GM21423 (cell line): ENCODE results near the gene MRTFA.
"Not testable (repeated sequence)": the region's sequence is repeated elsewhere in the genome, so short reads cannot be mapped to it uniquely, and the experiment has no call there.

Experiments
- ATAC-seq: cut with Tn5 transposase; IDR thresholded peaks from one replicate; pipeline ENCODE4 v1.9.1; 2021; ENCODE audit warnings: mild to moderate bottlenecking, moderate library complexity; ENCODE audit not compliant: unreplicated experiment

The MRTFA gene

GRCh38 chr22:40403651-40404050 is 232.9 kb downstream of the MRTFA start:
- ATAC-seq, result no peak

GRCh38 chr22:40403141-40403540 is 233.4 kb downstream of the MRTFA start:
- ATAC-seq, result no peak

GRCh38 chr22:40401981-40402406 is 234.5 kb downstream of the MRTFA start:
- ATAC-seq, result no peak

- ATAC-seq, result no peak
Observed at GRCh38 chr22:40401532-40401931, 235.0 kb downstream of the MRTFA start.

DNA sequence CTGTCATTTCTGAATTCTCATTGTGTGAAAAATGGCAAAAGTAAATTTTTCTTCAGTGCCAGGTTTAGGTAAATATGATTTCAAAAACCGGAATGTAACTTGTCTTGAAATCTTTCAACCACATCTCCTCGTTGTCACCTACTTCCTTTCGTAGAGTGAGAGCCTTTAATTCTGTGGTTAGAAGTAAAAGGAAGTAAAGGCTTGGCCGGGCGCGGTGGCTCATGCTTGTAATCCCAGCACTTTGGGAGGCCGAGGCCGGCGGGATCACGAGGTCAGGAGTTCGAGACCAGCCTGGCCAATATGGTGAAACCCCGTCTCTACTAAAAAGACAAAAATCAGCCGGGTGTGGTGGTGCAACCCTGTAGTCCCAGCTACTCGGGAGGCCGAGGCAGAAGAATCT is 236.4 kb downstream of the MRTFA start:
- ATAC-seq, result no peak

- no peak for ATAC-seq
Observed at GRCh38 chr22:40399621-40400020, 236.9 kb downstream of the MRTFA start.

DNA sequence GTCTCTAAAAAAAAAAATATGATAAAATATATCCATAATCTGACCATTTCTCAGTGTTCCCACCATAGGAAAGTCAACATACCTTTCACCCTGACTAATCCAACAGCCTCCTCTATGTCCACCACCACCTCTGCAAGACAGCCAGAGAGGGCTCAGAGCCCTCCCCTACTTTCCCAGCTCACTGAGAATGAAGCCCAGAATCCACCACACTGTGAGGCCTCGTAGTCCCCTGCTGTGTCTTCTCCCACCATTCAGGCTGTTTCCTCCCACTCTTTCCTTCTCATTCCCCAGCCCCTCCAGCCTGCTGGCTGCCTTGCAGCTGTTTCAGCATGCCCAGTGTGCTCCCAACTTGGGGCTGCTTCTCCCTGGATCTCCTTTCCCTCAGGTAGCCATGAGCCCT is 239.1 kb downstream of the MRTFA start:
- ATAC-seq, result no peak

DNA sequence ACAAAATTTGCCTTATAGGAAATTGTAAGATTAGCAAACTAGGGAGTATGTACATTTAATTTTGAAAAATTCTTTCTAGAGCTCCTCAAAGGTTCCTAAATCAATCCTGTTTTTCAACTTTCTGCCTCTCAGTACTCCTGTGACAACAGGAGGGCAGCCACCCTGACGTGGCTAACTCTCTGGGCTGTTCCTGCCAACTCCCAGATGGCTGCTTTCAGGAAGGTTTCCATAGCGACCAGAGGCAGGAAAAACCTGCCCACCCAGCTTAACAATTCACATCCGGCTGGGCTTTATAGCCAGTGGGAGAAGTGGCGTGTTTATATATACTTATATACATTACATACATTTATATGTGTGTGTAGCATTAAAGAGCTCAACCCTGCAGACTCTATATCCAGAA is 239.6 kb downstream of the MRTFA start:
- ATAC-seq, result no peak

DNA sequence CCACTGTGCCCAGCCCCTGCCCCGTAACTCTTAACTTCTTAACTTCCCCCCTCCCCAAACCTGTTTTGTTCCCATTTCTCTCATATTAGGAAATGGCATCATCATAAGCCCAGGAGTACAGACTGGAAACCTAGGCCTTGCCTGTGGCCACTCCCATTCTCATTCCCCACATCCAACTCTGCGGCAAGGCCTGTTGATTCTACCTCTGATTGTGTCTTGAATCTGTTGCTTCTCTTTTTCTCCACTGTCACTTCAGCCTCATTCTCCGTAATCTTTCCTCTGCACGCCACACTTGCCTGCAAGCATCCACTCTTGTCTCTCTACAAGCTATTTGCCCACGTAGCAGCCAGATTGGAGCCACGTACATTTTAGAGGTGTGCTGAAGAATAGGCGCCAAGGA is 240.9 kb downstream of the MRTFA start:
- no peak for ATAC-seq

DNA sequence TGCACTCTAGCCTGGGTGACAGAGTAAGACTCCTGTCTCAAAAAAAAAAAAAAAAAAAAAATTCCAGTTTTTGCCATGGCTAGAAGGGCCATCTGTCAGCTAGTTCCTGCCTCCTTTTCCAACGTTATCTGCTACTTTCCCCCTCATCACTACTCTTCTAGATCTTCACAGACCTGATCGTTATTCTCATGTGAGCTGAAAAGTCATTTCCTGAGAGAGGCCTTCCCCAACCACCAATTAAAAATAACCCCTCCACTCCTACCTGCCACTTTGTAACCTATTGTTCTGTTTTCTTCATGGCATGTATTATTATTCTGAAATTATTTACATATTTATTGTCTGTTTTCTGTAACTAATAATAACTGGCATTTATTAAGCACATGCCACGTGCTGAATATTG is 241.9 kb downstream of the MRTFA start:
- no peak for ATAC-seq

DNA sequence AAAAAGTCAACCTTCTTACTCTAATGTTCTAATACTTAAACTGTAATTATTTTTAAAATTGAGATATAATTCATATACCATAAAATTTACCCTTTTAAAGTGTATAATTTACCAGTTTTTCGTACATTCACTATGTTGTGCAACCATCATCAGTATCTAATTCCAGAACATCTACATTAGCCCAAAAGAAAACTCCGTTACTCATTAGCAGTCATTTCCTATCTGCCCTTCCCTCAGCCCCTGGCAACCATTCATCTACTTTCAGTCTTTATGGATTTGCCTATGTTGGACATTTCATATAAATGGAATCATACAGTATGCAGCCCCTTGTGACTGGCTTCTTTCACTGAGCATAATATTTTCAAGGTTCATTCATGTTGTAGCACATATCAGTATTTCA is 243.9 kb downstream of the MRTFA start:
- ATAC-seq, result no peak

GRCh38 chr22:40391417-40391816 is 245.1 kb downstream of the MRTFA start:
- ATAC-seq, result no peak

- no peak for ATAC-seq
Observed at GRCh38 chr22:40388231-40388630, 248.3 kb downstream of the MRTFA start.

- no peak for ATAC-seq
Observed at GRCh38 chr22:40387746-40388145, 248.8 kb downstream of the MRTFA start.

DNA sequence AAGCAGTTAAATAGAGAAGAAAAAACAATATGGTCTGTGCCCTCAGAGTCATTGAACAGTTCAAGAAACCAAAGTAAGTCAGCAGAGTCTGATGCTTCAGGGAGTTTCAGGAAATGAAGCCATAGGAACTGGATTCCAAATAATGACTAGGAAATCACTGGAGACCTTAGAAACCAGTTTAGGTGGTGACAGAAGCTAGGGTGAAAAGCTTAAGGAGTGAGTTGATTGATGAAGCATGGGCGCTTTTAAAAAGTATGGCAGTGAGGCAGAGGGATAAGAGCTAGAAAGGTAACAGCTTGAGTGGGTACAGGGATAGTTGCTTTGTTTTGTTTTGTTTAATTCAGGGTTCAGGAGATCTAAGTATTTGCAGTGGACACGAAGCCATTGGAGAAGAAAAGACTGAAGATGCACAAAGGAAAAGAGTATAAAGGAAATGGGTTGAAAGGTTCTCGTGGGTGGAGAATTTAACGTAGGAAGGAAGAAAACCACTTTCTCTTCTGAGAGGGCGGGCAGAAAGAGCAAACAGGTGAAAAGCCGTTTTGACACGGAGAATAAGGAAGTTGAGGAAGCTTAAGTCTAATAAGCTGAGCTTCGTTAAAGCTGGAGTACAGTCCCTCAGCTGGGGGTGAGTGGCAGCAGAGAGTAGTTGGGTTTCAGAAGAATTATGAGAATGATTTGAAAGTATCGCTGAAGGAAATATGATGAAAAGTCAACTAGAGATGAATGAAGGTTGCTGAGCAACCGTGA is 251.3 kb downstream of the MRTFA start:
- no peak for ATAC-seq

DNA sequence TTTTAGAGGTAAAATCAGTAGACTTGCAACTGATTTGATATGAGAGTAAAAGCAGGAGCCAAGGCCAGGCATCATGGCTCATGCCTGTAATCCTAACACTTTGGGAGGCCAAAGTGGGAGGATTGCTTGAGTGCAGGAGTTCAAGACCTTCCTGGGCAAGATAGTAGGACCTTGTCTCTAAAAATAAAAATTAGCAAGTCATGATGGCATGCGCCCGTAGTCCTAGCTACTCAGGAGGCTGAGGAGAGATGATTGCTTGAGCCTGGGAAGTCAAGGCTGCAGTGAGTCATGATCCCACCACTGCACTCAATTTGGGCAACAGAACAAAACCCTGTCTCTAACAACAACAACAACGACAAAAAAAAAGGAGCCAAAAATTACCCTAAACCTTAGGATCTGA is 252.6 kb downstream of the MRTFA start:
- no peak for ATAC-seq

- no peak for ATAC-seq
Observed at GRCh38 chr22:40381461-40381860, 255.1 kb downstream of the MRTFA start.

- ATAC-seq, result not testable (repeated sequence)
Observed at GRCh38 chr22:40378448-40378847, 258.1 kb downstream of the MRTFA start.

DNA sequence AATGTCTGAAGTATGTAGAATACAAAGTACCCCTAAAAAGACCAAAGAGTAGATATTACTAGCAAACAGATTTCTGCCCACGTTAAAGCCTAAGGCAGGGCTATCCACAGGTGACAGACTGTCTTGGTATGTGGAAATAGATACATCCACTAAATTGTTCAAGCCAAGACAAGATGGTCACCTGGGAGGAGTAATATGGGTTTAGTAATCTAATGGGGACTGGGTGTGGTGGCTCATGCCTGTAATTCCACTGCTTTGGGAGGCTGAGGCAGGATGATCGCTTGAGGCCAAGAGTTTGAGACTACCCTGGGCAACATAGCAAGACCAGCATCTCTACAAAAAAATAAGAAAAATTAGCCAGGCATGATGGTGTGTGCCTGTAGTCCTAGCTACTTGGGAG is 258.6 kb downstream of the MRTFA start:
- ATAC-seq, result no peak

GRCh38 chr22:40376149-40376548 is 260.4 kb downstream of the MRTFA start:
- ATAC-seq, result no peak

GRCh38 chr22:40374567-40374966 is 262.0 kb downstream of the MRTFA start:
- ATAC-seq, result no peak

GRCh38 chr22:40368836-40369235 is 267.7 kb downstream of the MRTFA start:
- ATAC-seq, result no peak

DNA sequence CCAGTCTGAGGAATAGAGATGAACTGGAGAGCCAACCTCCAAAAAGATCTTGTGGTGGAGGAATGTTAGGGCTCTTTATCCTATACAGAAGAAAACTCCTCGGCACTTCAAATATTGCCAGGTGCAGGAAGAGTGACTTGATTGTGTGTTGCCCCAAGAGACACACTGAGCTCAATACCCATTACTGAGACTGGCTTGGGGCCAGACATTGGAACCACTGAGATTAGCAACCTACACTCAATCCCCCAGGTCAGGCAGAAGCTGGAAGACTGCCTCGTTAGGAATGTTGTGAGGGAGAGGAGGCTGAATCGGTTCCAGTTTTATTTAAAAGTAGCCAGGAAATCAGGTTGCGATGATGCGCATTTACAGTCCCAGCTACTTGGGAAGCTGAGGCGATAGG is 268.5 kb downstream of the MRTFA start:
- ATAC-seq, result no peak
